Measurements from ENCODE around the gene CLK2. TPM values are rescaled to one million over a fixed set of nuclear protein-coding genes. Genes with fewer than 3 reads are reported as not detected.
A peak's percentile ranks its signal among the peaks of the same experiment; 100 is the strongest.

CLK2 gene
- total RNA-seq, 1 donor from 2014 or later, result 41.7 TPM

DNA sequence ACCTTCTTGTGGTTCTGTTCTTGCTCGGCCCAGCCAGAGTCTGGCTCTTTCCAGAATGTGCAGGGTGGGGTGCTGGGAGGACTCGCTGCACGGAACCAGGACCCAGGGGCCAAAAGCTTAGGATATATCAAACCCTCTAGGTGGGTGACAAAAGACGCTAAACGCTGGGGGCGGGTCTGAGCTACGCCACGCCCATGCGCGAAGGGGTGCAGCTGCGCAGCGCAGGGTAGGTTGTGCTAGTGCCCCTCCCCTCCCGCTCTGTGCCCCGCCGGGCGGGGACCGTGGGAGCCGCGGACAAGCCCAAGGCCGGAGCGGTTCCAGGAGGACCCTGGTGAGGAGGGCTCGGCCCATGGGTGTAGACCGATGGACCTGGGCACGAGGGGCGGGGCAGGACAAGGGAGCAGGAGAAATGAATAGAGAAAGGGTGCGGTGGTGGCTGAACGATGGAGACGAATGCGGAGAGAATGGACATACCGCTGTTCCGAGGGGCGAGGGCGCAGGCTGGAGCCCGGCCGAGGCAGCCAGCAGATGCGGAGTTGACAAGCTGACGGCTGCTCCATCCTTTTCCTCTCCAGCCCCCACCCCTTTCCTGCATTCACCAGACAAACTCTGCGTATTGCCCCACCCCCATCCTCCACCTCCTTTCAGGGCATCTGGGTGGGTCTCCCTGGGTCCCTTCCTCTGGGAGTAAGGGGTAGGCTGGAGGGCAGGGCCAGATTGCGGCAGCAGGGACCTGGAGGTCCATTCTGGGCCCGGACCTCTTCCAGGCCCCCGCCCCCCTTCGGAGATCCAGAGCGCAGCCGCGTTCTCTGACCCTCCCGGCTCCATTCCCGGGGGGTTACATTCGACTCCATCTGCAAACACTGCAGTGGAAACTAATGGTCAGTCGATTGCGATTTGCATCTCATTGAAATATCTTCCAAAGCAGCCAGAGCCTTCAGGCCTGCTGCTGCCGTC is 47.6 kb upstream of the CLK2 start, which contains the start of gene RUSC1:
TSS of gene RUSC1 (plus strand) at position 234 of the 957 bp plus-strand sequence. CDS start 880 bp downstream, outside the sequence.
- Mint-ChIP-seq H3K27me3 (ENCODE audit: insufficient read depth, low read depth) (peaks cover 4% of the 10 kb centered on the region), H3K27ac (peak within 1 kb of the TSS; percentile 63), H3K4me1 (peaks cover 35% of the 10 kb centered on the region), H3K9me3 (no peaks in the 10 kb centered on the region), H3K4me3 (peak within 1 kb of the TSS; percentile 84), H3K36me3 (peaks cover 26% of the 10 kb centered on the region)
- Histone ChIP-seq H3K79me2 (ENCODE audit: low read depth) (peaks cover 24% of the 10 kb centered on the region), H2AFZ (replicated peaks) (peak within 1 kb of the TSS; percentile 6), H3K27me3 (no peaks in the 10 kb centered on the region), H3K9ac (no peak within 1 kb of the TSS), H3K4me3 (peak within 1 kb of the TSS; percentile 82), H4K20me1 (ENCODE audit: low read depth) (peaks cover 50% of the 10 kb centered on the region), H3K27ac (no peak within 1 kb of the TSS), H3K4me1 (peaks cover 19% of the 10 kb centered on the region), H3K9me3 (ENCODE audit: low read depth) (no peaks in the 10 kb centered on the region), H3F3A (ENCODE audit: low read depth) (peaks cover 90% of the 10 kb centered on the region), H3K36me3 (no peaks in the 10 kb centered on the region), H3K4me2 (peak within 1 kb of the TSS; percentile 87)
- TF ChIP-seq EZH2 (IDR thresholded peaks at IDR 0.05) (no peak), EZH2phosphoT487 (IDR thresholded peaks at IDR 0.05) (no peak)
- TF ChIP-seq, protein P1, sequence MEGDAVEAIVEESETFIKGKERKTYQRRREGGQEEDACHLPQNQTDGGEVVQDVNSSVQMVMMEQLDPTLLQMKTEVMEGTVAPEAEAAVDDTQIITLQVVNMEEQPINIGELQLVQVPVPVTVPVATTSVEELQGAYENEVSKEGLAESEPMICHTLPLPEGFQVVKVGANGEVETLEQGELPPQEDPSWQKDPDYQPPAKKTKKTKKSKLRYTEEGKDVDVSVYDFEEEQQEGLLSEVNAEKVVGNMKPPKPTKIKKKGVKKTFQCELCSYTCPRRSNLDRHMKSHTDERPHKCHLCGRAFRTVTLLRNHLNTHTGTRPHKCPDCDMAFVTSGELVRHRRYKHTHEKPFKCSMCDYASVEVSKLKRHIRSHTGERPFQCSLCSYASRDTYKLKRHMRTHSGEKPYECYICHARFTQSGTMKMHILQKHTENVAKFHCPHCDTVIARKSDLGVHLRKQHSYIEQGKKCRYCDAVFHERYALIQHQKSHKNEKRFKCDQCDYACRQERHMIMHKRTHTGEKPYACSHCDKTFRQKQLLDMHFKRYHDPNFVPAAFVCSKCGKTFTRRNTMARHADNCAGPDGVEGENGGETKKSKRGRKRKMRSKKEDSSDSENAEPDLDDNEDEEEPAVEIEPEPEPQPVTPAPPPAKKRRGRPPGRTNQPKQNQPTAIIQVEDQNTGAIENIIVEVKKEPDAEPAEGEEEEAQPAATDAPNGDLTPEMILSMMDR (IDR thresholded peaks at IDR 0.05), result no peak
- DNase-seq (ENCODE audit: low spot score), result peak; percentile 90

DNA sequence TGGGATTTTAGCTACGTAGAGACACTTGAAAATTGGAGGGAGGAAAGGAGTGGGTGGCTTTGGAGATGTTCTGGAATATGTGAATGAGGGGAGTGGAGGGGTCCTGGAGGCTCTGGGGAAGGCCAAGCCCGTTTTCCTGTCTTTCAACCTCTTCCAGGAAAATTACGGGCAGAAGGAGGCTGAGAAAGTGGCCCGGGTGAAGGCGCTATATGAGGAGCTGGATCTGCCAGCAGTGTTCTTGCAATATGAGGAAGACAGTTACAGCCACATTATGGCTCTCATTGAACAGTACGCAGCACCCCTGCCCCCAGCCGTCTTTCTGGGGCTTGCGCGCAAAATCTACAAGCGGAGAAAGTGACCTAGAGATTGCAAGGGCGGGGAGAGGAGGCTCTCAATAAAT is 46.9 kb upstream of the CLK2 start:
- no peaks in the 10 kb centered on the region for H3K27me3 ChIP-seq
- TF ChIP-seq EZH2phosphoT487 (IDR thresholded peaks at IDR 0.05) (no peak), EZH2 (IDR thresholded peaks at IDR 0.05) (no peak)
- TF ChIP-seq, protein P1 (IDR thresholded peaks at IDR 0.05), result no peak
- no peak for DNase-seq (ENCODE audit: low spot score)
- Mint-ChIP-seq H3K9me3 (no peaks in the 10 kb centered on the region), H3K36me3 (peaks cover 26% of the 10 kb centered on the region), H3K27ac (peak overlapping the region; percentile 0), H3K27me3 (ENCODE audit: insufficient read depth, low read depth) (peaks cover 3% of the 10 kb centered on the region), H3K4me1 (peaks cover 30% of the 10 kb centered on the region), H3K4me3 (peak overlapping the region; percentile 84)
- H3K9me3 ChIP-seq (ENCODE audit: low read depth), result no peaks in the 10 kb centered on the region
- H2AFZ ChIP-seq (replicated peaks), result no peak overlapping the region
- no peak overlapping the region for H3K27ac ChIP-seq
- peak overlapping the region; percentile 87 for H3K4me2 ChIP-seq
- peaks cover 18% of the 10 kb centered on the region for H3K79me2 ChIP-seq (ENCODE audit: low read depth)
- H3K4me1 ChIP-seq, result peaks cover 19% of the 10 kb centered on the region
- H3K36me3 ChIP-seq, result no peaks in the 10 kb centered on the region
- peaks cover 44% of the 10 kb centered on the region for H4K20me1 ChIP-seq (ENCODE audit: low read depth)
- H3K4me3 ChIP-seq, result peak overlapping the region; percentile 82
- H3K9ac ChIP-seq, result no peak overlapping the region
- H3F3A ChIP-seq (ENCODE audit: low read depth), result peaks cover 90% of the 10 kb centered on the region

DNA sequence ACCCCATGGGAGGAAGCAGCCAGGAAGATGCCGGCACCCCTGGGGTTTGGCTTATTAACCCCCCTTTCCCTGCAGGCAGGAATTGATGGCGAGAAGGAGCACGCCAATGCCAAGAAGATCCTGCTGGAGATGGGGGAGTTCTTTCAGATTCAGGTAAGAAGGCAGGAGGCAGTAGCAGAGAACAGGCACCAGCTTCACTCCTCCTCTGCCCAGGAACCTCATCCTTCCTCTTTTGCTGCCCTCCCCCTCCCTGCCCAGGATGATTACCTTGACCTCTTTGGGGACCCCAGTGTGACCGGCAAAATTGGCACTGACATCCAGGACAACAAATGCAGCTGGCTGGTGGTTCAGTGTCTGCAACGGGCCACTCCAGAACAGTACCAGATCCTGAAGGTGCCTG is 46.2 kb upstream of the CLK2 start:
- Histone ChIP-seq H2AFZ (replicated peaks) (no peak overlapping the region), H3K9me3 (ENCODE audit: low read depth) (no peaks in the 10 kb centered on the region), H3K27ac (no peak overlapping the region), H3K9ac (no peak overlapping the region), H3K4me1 (peaks cover 19% of the 10 kb centered on the region), H3K27me3 (no peaks in the 10 kb centered on the region), H3K4me2 (no peak overlapping the region), H4K20me1 (ENCODE audit: low read depth) (peaks cover 45% of the 10 kb centered on the region), H3F3A (ENCODE audit: low read depth) (peaks cover 88% of the 10 kb centered on the region), H3K79me2 (ENCODE audit: low read depth) (peaks cover 12% of the 10 kb centered on the region), H3K4me3 (no peak overlapping the region), H3K36me3 (no peaks in the 10 kb centered on the region)
- H3K4me3 Mint-ChIP-seq, result peak overlapping the region; percentile 51
- H3K4me1 Mint-ChIP-seq, result peaks cover 30% of the 10 kb centered on the region
- no peak for DNase-seq (ENCODE audit: low spot score)
- peaks cover 3% of the 10 kb centered on the region for H3K27me3 Mint-ChIP-seq (ENCODE audit: insufficient read depth, low read depth)
- TF ChIP-seq EZH2phosphoT487 (IDR thresholded peaks at IDR 0.05), result no peak
- no peak for TF ChIP-seq EZH2 (IDR thresholded peaks at IDR 0.05)
- TF ChIP-seq, protein P1 (IDR thresholded peaks at IDR 0.05), result no peak
- H3K27ac Mint-ChIP-seq, result no peak overlapping the region
- peaks cover 30% of the 10 kb centered on the region for H3K36me3 Mint-ChIP-seq
- H3K9me3 Mint-ChIP-seq, result no peaks in the 10 kb centered on the region

All from neural progenitor cell (in vitro differentiated cells).